HG02938 (cell line): ENCODE data around the gene EIF3CL.
"Not testable (repeated sequence)": the region's sequence is repeated elsewhere in the genome, so short reads cannot be mapped to it uniquely, and the experiment has no call there.

ENCODE experiments used
- ATAC-seq: cut with Tn5 transposase; IDR thresholded peaks from one replicate; pipeline ENCODE4 v1.9.1; 2021; ENCODE audit warnings: mild to moderate bottlenecking, moderate library complexity; ENCODE audit not compliant: unreplicated experiment

Gene EIF3CL, protein sequence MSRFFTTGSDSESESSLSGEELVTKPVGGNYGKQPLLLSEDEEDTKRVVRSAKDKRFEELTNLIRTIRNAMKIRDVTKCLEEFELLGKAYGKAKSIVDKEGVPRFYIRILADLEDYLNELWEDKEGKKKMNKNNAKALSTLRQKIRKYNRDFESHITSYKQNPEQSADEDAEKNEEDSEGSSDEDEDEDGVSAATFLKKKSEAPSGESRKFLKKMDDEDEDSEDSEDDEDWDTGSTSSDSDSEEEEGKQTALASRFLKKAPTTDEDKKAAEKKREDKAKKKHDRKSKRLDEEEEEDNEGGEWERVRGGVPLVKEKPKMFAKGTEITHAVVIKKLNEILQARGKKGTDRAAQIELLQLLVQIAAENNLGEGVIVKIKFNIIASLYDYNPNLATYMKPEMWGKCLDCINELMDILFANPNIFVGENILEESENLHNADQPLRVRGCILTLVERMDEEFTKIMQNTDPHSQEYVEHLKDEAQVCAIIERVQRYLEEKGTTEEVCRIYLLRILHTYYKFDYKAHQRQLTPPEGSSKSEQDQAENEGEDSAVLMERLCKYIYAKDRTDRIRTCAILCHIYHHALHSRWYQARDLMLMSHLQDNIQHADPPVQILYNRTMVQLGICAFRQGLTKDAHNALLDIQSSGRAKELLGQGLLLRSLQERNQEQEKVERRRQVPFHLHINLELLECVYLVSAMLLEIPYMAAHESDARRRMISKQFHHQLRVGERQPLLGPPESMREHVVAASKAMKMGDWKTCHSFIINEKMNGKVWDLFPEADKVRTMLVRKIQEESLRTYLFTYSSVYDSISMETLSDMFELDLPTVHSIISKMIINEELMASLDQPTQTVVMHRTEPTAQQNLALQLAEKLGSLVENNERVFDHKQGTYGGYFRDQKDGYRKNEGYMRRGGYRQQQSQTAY

DNA sequence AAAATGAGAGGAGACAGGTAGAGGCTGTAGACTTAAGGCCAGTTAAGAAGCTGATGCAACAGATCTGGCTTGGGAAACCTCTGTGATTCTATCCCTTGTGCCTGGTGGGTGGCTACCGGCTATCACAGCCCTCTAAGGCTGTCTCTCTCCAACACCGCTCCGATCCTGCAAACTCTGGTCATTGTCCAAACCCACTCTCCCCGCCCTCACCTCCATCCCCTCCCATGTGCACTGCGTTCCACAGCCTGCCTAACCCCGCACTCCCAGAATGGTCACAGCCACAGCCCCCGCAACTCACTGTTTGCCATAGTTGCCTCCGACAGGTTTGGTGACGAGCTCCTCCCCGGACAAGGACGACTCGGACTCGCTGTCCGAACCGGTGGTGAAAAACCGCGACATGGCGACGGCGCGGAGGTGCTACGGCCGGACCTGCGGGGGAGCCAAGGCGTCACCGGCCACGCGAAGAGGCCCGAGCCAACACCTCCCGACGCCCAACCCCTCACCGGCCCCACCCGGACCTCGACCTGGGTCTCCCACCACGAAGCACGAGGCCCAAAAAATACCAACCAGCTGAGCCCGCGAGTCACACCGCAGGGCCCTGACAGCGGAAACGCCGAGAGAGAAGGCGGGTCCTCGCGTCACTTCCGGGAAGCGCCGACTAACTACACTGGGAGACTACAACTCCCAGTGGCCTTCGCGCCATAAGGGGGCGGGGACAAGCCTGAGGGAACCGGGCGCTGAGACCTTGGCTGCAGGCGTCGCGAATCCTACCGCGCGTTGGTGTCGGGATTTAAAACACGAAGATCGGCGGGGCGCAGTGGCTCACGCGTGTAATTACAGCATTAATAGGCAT, at the start of gene EIF3CL:
TSS of gene EIF3CL (minus strand) at position 622 of the 853 bp plus-strand sequence. CDS start at position 399, 223 bp downstream.
- ATAC-seq, result peak; percentile 90

DNA sequence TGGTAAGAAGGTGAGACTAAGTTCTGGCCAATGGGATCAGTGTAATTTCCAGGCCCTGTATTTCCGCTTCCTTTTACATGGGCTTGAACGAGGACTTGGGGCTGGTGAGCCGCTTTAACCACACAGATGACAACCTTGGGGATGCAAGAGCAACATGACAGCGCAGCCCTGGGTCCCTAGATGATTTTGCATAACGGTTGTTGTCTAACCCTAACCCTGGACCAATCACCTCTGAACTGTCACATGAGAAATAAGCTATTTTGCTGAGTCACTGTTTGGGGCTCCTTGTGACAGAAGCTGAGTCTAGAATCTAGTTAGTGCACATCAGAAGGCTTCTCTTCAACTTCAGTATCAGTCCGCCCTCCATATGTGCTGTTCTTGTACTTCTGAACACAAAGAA, 43.4 kb upstream of the EIF3CL start:
- ATAC-seq, result not testable (repeated sequence)

DNA sequence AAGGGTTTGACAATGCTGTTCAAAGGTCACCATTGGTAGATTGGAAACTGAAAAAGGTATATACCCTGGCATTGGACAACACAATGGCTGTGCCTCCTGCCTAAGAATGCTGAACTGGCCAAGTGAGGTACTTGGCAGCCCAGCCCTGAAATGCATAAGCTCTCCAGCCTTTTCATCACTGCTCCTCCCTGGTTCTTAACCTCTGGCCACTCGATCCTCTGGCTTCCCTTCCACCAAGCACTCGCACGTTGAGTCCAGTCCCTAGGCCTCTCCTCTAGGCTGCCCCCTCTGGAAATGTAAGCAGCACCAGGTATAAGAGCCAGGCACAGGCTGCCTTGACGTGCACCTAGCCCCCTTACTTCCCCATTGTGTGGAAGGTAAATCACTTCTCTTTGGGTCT, 42.7 kb upstream of the EIF3CL start:
- not testable (repeated sequence) for ATAC-seq

DNA sequence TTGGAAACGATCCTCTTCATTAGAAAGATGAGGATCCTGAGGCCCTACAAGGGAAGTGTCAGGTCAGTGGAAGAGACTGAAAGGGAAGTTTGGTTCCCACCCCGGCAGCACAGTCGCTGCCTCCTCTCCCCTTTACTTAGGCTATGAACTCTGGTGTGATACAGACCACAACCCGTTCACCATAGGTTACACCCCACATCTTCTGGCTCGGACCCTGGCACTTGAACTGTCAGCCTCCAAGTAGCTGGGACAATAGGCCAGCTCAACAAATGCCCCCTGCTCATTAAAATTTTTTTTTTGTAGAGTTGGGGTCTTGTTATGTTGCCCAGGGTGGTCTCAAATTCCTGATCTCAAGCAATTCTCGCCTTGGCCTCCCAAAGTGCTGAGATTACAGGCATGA, 40.3 kb upstream of the EIF3CL start:
- ATAC-seq, result not testable (repeated sequence)

DNA sequence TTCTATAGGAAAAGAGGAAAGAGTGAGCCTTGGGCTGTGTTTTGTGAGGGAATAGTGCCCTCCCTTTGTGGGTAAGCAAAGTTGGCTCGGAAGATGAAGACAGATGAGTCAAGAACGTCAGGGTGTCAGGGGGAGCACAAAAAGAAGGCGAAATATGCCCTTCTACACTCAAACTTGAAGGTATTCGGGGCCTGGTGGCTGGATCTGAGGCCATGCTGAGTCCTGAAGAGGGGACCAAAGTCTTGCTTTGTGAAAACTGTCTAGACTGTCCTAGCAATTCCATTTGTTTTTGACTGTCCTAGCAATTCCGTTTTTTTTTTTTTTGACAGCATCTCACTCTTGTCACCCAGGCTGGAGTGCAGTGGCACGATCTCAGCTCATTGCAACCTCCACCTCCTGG, 35.3 kb upstream of the EIF3CL start:
- not testable (repeated sequence) for ATAC-seq

GRCh38 chr16:28435340-28435739, 31.7 kb upstream of the EIF3CL start:
- ATAC-seq, result not testable (repeated sequence)

DNA sequence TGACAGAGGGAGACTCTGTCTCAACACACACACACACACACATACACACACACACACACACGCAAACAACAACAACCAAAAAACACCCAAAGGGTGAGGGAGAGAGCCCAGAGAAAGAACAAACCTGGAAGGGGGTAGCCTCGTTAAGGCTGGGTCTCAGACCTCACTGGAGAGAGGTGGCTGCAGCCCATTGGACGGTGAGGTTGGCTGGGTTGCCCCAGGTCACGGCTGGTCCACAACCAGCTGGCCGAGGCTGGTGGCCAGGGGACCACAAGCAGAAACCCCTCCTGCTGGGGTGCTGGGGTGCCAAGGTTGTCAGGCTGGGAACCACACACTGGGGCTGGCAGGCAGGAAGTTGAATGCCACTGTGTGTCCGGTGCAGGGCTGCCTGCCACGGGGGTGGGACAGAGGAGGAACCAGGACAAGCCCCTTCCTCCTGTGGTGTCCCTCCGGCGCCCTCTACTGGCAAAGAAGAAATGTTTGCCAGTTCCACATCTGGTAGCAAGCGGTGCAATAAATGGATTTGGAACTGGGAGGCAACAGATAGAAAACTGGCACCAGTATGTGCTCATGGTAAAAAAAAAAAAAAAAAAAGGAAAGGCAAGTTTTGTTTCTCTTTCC, 22.5 kb upstream of the EIF3CL start:
- ATAC-seq, result not testable (repeated sequence)

DNA sequence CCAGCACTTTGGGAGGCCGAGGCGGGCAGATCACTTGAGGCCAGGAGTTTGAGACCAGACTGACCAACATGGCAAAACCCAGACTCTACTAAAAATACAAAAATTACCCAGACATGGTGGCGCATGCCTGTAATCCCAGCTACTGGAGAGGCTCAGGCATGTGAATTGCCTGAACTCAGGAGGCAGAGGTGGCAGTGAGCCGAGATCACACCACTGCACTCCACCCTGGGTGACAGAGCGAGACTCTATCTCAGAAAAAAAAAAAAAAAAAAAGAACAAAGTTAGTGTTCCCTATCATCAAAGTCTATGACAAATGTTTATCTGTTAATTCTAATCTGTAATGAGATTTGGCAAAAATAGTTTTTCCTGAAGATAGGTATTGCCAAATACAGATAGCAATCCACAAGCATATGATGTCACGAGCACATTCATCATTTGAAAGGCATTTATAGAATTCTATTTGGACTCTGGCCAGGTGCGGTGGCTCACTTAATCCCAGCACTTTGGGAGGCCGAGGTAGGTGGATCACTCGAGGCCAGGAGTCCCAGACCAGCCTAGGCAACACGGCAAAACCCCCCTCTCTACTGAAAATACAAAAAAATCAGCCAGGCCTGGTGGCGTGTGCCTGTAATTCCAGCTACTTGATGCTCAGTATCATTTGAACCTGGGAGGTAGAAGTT, 17.6 kb upstream of the EIF3CL start:
- ATAC-seq, result not testable (repeated sequence)

- not testable (repeated sequence) for ATAC-seq
Measured at GRCh38 chr16:28417033-28417432, 13.4 kb upstream of the EIF3CL start.

GRCh38 chr16:28414530-28414929, 10.9 kb upstream of the EIF3CL start:
- ATAC-seq, result not testable (repeated sequence)

DNA sequence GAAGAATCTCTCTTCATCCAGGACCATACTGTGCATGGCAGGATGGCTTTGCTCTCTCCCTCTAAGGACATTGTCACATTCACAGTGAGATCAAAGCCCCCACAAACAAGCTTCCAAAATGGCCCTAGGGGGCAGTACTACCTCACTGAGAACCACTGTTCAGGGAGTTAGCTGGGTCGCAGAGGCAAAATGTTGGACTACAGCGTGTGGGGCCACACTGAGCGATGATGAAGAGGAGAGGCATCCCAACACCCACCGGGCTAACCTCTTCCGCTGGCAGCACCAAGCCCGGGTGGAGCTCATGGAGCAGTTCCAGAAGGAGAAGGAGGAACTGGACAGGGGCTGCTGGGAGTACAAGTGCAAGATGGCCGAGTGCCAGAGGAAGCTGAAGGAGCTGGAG, 9.9 kb upstream of the EIF3CL start:
- ATAC-seq, result not testable (repeated sequence)

- not testable (repeated sequence) for ATAC-seq
Measured at GRCh38 chr16:28392054-28392453, 11.6 kb downstream of the EIF3CL start.

GRCh38 chr16:28382177-28382867, 21.3 kb downstream of the EIF3CL start:
- ATAC-seq, result not testable (repeated sequence)

- ATAC-seq, result not testable (repeated sequence)
Measured at GRCh38 chr16:28377822-28378221, 25.8 kb downstream of the EIF3CL start.

DNA sequence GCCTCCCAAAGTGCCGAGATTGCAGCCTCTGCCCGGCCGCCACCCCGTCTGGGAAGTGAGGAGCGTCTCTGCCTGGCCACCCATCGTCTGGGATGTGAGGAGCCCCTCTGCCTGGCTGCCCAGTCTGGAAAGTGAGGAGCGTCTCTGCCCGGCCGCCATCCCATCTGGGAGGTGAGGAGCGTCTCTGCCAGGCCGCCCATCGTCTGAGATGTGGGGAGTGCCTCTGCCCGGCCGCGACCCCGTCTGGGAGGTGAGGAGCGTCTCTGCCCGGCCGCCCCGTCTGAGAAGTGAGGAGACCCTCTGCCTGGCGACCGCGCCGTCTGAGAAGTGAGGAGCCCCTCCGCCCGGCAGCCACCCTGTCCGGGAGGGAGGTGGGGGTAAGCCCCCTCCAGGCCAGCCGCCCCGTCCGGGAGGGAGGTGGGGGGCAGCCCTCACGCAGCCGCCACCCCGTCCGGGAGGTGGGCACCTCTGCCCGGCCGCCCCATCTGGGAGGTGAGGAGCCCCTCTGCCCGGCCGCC, 26.5 kb downstream of the EIF3CL start:
- not testable (repeated sequence) for ATAC-seq

DNA sequence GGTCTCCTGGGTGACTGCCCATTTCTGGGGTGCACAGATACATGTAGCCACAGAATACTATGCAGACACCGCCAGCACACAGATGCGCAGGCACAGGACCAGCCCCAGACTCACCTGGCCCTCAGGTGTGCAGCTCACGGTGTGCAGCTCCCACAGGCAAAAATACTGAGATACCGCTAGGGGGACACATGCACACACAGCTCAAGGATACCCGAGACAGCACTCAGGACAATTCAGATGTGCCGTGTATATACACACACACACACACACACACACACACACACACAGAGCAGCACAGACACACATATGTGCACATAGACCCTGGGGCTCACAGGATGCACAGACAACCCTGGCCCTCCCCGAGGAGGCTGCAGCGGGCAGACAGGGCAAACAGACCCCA, 28.5 kb downstream of the EIF3CL start:
- ATAC-seq, result not testable (repeated sequence)

DNA sequence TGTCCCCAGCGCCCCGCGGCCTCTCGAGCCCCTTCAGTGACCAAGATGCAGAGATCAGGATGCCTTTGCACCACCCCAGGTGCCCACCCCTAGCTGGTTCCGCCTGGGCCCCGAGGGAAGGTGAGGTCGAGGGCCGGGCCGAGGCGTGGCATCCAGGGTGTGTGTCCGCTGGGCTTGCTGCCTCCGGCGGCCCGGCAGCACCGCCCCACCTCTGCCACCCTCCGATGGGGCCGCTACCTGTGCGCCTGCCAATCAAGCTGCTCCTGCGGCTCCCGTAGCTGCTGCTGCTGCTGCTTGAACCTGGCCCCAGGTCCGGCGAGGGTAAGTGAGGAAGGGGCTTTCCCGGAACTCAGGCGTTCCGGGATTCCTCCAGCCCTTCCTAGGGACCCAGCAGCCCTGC, 29.4 kb downstream of the EIF3CL start:
- ATAC-seq, result not testable (repeated sequence)

DNA sequence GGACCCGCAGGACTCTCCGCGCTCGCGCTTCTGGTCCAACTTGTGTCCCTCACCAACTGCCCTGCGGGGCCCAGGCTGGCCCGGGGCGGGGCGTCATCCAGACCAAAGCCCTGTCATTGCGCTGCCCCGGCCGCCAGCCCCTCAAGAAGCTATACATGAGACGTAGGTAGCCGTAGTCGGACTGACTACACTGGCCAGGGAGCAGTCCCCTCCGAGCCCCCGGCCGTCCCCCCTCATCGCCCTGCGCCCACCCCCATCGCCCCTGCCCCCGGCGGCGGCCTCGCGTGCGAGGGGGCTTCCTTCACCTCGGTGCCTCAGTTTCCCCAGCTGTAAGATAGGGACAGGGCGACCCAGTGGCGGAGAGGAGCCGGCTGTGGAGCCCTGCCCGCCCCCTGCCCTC, 35.7 kb downstream of the EIF3CL start:
- ATAC-seq, result not testable (repeated sequence)
